Measurements from ENCODE around the gene ANKRD22.

DNA sequence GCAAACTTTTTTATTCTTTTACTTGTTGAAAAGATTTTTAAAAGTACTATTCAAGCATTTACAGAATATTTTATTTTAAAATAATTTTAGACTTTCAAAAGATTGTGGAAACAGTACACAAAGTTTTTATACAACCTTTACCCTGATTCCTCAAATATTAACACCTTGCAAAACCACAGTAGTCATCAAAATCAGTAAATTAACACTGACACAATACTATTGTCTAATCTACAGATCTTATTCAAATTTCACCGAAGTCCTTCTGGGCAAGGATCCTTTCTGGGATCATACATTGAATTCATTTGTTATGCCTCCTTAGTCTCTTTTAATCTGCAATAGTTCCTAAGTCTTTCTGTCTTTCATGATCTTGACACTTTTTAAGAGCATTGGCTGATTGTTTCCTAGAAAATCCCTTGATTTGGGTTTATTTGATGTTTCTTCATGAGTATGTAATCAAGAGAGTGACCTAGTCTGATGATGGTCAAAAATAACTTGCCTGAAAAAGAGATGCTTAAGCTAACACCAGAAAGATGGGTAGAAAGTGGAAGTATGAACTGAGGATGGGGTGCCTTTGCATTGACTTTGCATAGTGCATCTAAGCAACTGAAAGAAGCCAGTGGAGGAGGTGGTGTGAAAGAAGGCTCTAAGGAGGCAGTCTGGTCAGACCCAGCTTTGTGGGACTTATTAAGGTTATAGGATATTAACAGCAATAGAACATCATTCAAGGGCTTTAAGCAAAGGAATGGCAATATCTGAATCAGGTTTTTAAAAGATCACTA lies 38.1 kb upstream of the ANKRD22 start:
- TF ChIP-seq, protein P1, sequence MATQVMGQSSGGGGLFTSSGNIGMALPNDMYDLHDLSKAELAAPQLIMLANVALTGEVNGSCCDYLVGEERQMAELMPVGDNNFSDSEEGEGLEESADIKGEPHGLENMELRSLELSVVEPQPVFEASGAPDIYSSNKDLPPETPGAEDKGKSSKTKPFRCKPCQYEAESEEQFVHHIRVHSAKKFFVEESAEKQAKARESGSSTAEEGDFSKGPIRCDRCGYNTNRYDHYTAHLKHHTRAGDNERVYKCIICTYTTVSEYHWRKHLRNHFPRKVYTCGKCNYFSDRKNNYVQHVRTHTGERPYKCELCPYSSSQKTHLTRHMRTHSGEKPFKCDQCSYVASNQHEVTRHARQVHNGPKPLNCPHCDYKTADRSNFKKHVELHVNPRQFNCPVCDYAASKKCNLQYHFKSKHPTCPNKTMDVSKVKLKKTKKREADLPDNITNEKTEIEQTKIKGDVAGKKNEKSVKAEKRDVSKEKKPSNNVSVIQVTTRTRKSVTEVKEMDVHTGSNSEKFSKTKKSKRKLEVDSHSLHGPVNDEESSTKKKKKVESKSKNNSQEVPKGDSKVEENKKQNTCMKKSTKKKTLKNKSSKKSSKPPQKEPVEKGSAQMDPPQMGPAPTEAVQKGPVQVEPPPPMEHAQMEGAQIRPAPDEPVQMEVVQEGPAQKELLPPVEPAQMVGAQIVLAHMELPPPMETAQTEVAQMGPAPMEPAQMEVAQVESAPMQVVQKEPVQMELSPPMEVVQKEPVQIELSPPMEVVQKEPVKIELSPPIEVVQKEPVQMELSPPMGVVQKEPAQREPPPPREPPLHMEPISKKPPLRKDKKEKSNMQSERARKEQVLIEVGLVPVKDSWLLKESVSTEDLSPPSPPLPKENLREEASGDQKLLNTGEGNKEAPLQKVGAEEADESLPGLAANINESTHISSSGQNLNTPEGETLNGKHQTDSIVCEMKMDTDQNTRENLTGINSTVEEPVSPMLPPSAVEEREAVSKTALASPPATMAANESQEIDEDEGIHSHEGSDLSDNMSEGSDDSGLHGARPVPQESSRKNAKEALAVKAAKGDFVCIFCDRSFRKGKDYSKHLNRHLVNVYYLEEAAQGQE (IDR thresholded peaks at IDR 0.05; ENCODE audit: insufficient read depth in 1 of 2, low read depth in 2 of 2, low read length in 2 of 2), result no peak
- TF ChIP-seq TAF1 (IDR thresholded peaks at IDR 0.05; ENCODE audit: borderline replicate concordance, insufficient read depth, low read length), result no peak
- no peak for TF ChIP-seq POLR2AphosphoS5 (IDR thresholded peaks at IDR 0.05; ENCODE audit: low read depth, low read length)
- no peak for TF ChIP-seq SIN3A (IDR thresholded peaks at IDR 0.05; ENCODE audit: borderline replicate concordance, insufficient read depth, low read length)

All from PFSK-1 (cell line).